Cerebellar nuclear complex (tissue), 1 donor: ENCODE data around the gene SPOCK1.

Experiments used
- DNase-seq, 2 experiments: peaks; one replicate each; lab custom pipeline; 2025; lab: John Stamatoyannopoulos, UW

The SPOCK1 gene

DNA sequence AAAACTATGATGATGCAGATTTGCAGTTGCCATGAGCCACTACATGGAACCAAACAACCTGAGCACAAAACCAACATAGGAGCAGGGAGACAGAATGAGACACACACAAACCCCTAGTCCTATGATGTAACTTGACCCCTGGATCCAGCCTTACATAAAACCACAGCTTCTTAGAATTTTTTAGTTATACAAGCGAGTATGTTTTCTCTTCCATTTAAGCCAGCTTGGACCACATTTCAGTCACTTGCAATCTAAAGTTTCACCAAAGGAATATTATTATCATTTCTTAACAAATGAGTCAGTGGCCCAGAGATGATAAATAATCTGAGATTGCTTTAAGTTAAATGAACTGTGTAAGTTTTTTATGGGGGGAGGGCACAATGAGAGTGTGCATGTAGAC lies 6.8 kb downstream of the SPOCK1 start:
- no peak for DNase-seq

DNA sequence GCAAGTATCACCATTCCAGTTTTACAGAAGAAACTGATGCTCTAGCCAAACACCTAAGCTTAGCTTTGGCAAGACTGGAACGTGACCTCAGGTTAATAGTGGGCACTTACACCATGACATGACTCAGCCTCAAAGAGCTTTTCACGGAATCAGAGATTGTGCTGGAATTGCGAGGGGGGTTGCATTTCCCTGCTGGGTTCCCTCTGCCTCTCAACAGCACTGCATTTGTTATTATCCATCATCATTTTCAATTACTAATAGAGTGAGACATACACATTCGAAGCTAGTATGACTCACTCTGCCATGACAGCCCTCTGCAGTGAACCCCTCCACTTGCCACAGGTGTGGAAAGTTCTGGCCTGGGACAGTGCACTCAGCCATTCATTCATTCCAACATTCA lies 8.0 kb downstream of the SPOCK1 start:
- DNase-seq: no peak

DNA sequence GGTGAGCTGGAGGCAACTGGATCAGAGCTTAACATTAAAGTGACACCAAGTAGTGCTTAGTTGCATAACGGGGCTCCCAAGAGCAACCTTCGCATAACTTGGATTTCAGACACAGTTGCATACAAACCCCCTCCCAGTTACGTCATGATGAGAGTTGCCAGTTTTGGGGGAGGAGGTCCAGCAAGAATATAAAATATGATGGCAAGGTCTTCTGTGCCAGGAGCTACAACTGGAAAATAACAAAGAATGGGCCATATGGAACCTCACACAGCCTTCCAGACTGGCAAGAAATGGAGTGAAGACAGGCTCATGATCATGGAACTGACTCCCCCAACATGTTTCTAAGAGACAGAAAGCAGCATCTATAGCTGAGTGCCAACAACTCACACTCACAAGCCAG lies 8.5 kb downstream of the SPOCK1 start:
- DNase-seq: no peak

DNA sequence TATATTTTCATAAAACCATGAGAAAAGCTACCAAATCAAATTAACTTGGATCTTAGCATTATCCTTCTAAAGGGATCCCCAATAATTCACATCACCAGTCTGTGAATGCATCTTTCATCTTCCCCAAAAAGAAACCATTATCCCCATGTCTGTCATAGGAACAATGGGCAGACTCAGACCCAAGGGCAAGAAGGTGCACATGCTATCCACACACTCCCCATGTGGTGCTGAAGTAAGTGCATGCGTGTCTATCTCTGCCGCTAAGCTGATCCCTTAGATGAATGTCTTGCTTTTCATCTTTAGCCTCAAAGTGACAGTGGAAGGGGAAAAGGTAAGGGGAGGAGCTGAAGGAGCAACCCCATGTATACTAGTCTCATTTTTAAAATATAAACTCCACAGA lies 10.2 kb downstream of the SPOCK1 start:
- no peak for DNase-seq

DNA sequence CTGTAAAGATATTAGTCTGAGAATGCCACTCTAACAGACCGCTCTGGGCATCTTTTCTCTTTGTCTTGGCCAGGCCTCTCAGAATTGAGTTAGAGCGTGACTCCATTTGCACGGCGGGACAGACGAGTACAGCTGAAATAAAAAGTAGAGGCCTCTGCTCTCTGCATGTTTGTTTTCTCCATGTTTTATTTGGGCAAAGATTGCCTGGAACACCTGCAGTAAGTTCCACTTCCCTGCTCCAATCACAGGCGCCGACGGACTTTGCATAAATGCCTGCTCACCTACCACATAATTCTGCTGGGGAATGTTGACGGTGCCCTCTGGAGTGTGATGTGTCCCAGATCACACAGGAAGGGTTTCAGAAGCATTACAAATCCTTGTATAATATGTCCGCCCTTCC lies 10.6 kb downstream of the SPOCK1 start:
- DNase-seq: no peak

DNA sequence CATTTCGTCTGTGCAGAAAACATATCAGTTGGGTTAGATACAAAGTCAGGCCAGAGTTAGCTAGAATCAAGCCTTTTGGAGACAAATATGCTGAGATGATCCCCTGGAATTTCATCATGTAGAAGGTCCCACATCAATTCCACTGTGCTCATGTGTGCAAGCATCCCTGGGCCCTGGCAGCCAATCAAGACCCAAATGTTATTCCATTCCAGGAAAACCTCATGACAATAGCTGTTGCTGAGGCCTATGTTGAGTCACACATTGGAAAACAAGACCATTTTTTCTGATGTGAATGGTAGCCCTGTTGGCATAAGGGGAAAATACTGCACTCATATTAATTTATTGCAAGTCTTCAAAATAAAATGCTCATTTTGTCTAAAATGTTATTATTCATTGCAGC lies 11.5 kb downstream of the SPOCK1 start:
- DNase-seq: no peak

DNA sequence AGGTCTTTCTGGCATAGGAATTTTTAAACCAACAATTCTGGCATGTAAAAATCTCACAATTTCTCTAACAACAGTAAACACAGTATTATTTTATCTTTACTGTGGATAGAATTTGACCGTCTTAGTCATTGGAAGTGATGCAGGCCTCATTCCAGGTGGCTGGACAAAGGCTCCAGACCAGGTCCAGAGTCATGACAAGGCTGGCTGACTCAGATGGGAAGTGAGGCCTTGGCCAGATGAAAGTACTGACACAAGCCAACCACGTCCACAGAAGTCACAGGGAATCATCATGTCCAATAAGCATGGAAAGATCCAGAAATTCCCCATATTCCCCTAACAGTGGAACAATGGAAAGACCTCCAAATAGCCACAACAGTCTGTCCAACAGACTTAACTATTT lies 12.4 kb downstream of the SPOCK1 start:
- DNase-seq: no peak

DNA sequence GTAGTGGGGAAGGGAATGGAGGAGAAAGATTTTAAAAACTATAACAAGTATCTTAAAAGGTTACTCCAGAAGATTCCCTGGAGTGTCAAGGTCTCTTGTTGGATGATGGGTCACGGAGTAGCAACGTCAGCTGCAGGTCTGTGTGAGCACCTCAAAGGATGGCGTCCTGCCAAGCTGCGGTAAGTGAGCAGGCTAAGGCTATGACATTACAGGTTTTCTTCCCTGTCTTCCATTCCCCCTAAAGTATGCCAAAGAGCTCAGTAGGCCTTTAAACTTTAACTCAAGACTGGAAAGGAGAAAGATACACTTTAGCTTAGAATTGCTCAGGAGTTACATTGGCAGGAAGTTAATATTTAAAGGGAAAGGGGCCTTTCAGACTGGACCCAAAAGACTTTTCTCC lies 17.5 kb downstream of the SPOCK1 start:
- no peak for DNase-seq

DNA sequence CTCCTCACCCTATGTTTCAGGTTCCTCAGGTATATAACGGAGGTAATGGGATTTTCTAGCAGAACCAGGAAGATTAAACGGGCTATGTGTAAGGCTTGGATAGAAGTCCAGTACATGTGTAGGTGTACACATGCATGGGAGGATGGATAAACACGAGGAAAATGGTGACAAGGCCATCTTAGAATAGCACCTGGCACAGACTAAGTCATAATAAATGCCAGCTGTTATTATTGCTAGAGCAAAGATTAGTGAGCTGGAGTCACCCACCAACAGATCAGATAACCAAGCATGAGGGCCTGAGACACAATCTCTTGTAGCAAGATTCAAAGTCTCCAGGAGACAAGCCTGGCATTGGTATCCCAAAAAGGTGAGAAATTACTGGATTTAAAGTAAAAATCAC lies 21.1 kb downstream of the SPOCK1 start:
- DNase-seq: no peak

DNA sequence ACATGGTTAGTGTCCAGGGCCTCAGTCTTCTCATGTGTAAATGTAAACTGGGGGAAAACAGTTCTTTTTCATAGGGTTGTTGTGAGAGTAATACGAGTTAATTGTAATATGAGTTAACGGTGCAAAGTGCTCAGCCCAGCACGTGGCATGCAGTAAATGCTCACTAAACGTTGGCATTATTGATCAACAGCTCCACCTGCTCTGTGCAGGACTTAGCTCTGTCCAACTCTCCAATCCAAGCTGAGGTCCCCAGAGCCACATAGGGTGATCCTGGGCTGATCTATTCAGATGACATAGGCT lies 28.3 kb downstream of the SPOCK1 start:
- no peak for DNase-seq

DNA sequence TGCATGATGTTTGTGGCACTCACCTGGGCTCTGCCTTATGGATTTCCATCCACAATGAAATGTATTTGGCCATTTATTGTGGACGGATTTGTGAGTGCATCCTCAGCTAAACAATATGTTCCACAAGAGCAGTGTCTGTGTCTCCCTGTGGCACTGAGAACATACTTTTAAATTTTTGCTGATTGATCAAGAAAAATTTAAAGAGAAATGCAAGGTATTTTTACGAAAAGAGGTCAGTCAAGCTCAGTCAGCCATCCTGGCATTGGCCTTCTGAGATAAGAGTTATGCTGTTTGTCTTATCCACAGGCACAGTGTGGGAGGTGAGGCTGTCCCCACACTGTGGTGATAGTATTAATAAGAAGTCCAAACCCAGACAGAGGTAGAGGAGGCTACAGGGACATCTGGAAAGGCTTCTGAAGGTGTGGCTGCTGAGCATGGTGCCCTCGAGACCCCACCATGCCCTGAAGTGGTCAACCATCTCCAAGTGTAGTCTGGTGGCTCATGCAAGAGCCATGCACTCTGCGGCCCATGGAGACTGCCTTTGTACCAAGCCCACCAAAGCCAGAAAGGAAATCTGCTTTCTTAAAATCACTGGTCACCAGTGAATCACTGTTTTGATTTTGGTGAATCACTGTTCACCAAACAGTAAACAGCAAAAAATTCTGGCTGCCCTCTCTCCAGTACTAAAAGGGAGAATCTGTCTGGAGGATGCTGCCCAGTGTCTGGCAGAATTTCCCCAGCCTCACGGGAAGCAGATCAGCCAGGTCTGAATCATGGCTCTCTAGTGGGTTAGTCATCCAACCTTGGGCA lies 28.8 kb downstream of the SPOCK1 start:
- no peak for DNase-seq

DNA sequence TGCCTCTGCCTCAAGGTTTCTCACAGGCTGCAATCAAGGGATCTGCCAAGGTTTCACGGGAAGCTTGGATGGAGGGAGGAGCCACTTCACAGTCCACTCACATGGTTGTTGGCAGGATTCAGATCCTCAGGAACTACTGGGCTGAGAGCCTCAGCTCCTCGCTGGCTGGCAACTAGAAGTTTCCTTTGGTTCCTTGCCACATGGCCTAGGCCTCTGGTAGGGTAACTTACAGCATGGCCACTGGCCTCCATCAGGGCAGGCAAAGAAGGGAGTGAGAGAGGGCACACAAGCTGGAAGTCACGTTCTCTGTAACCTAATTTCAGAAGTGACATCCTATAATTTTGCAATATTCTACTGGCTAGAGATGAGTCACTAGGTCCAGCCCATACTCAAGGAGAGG lies 32.2 kb downstream of the SPOCK1 start:
- DNase-seq: no peak

DNA sequence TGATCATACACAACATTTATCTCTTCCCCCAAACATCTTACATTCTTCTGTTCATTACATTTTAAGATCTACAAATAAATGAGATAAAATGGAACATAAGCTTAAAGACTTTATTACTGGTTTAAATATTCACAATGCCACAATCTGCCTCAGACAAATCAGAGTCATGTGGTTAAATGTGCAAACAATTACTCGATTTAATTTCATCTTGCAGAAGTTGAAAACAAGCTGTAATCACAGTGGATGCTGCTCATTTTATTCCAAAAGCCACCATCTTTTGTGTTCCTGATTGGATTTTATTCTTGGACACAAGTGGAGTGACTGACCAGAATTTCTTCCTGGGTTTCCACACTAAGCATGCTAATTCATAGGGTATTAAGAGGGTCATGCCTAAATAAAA lies 33.2 kb downstream of the SPOCK1 start:
- DNase-seq: no peak

DNA sequence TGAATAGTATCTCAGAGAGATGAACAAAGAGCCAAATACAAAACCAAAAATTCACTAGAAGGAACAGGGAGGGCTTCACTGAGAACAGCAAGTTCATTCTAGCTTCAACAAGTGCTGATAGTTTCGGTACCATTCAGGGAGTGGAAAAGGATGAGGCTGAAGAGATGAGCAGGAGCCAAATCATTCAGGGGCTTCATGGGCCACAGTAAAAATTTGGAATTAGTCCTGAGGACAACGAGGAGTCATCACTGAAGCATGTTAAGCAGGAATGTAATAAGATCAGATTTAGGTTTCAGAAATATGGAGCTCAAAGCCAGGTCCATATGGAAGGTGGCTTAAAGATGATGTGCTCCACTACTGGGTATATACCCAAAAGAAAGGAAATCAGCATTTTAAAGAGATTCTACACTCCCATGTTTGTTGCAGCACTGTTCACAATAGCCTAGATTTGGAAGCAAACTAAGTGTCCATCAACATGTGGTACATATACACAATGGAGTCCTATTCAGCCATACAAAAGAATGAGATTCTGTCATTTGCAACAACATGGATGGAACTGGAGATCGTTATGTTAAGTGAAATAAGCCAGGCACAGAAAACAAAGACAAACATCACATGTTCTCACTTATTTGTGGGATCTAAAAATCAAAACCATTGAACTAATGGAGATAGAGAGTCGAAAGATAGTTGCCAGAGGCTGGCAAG lies 36.2 kb downstream of the SPOCK1 start:
- DNase-seq: no peak

DNA sequence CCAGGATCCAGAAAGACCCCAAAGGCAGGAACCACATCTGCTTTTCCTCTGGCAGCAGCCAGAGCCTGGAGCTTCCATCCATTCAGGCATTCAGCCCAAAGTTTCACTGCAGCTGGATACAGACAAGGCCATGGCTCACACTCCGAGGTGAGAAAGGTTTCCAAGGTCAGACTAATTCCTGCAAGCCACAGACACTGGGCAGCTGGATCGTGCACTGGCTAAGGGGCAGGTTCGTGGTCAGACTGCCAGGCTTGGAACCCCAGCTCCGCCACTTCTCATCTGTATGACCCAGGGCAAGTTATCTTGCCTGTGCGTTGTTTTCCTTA lies 36.9 kb downstream of the SPOCK1 start:
- no peak for DNase-seq

DNA sequence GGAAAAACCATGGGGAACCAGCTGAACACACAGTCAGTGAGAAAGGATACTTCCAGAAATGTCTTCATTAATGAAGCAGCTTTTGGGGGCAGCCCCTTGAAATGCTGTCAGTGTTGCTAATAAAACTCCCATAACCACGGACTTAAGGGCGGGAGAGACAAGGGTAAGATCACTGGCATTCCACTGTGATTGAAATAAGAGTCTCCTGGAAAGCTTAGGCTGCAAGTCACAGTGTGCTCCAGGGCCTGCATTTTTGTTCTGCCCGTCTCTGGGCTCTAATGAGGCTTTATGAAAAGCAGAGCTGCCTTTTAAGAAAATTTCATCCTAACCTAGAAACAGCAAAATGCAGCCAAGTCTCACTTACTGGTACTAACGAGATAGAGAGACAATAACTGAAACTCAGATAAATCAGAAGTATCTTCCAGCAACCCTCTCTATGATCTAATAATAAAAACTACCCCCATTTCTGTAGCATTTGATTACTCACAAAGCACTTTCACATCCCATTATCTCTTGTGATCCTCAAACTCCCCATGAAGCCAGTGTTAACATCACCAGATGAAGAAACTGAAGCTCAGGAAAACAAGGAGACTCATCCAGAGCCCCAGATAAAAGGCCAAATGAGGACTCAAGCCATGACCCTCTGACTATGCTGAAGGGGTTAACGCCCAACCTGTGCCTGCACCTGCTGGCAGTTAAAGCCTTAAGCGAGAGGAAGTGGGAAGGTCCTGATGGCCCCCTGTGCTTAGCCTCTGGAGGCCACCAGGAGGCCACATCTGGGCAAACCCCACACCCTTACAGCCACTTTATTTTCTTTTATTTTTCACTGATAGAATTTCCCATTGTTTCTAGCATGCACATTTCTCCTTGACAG lies 37.5 kb downstream of the SPOCK1 start:
- DNase-seq: no peak

DNA sequence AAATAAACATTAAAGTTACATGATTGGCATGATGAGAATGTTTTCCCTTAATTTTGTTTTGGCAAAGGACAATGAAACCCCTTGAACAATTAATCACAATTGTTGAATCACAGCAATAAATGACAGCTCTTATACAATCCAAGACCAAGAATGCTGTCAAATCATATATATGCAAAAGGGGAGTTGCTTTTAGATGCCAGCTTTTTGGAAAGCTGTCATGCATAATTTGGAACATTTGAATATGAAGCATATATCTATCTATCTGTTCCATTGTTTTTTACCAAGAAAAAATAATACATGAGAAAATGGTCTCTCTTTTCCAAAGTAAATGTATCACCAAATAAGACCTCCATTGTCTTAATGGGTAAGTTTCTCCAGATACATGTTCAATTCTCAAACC lies 44.5 kb downstream of the SPOCK1 start:
- DNase-seq: no peak

DNA sequence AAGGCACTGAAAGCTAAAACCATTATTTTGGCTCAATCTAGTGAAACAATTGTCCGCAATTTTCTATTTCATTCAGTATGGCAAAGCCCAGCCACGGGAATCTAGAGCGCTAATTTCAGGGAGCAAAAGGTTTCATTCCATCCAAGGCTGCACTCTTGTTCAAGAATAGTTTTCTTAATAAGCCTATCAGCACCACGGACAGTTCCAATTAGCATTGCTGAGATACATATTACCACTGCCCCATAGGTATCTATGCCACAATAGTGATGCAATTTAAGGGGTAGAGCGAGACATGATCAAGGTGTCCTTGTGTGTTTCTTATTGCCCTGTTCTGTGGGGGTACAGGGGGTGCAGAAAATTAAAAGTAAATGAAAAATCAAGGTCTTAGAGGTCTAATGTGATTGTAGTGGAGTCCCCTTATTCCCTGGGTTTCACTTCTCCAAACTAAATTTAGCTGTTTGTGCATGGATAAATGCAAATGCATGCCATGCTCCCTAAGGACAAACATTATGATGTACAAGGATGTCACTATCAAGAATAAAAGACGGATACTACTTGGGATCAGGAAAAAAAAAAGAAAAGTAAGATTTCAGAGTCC lies 45.5 kb downstream of the SPOCK1 start:
- DNase-seq: no peak

DNA sequence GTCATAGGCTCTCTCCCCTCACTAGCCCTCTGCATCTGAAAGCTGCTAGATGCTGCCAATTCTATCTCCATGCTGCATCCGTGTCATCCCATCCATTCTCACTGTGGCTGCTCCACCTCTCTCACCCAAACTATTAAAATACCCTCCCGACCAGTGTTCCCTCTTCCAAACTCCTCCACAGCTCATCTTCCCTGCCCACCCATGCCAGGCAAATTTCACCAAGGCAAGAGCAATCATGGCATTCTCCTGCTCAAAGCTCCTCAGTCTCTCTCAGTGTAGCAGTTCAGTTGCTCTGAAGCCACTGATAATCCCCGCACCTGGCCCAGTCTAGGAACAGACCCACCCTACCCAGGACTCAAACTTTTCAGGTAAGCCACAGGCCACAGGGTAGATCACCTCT lies 48.4 kb downstream of the SPOCK1 start:
- DNase-seq: no peak

DNA sequence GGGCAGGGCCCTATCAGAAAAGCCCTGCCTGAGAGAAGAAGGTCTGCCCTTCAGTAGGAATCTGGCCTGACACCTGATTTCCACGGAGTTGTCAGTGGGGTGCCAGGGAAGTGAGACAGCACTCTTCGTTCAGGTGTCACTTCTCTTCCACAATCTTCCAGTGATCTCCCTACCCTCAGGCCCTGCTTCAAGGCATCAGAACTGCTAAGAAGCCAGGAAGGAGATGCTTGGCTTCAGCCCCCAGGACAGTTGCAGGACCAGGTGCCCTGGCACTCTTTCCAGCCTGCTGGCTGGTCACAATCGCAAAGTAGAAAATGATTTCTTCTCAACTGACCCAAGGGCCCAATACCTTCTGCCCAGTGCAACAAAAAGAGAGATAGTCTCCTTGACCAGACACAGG lies 50.3 kb downstream of the SPOCK1 start:
- DNase-seq: no peak

DNA sequence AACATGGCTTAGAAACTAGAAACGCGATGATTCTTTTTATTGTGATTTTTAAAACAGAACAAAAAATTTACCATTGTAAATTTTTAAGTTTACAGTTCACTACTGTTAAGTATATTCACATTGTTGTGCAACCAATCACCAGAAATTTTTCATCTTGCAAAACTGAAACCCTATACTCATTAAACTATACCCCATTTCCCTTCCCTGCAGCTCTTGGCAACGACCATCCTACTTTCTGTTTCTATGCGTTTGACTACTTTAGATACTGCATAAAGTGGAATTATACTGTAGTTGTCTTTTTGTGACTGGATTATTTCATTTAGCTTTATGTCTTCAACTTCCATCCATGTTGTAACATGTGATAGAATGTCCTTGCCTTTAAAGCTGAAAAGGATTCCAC lies 52.5 kb downstream of the SPOCK1 start:
- no peak for DNase-seq

DNA sequence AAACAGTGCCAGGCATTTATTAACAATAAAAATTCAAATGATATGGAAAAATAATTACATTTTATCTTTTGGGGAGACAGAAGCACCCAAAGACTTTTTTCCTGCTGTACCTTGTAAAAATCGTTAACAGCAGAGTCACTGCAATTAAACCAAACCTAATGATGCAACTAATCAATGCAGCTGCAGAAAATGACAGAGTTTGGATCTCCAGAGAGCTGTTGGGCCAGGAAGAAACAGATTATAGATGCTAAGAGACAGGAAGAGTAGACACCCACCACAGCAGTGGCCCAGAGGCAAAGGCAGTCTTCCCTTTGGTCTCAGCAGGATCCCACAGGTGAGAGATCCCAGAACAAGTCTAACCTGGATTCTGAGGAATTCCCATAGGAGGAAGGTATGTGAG lies 53.0 kb downstream of the SPOCK1 start:
- DNase-seq: no peak

DNA sequence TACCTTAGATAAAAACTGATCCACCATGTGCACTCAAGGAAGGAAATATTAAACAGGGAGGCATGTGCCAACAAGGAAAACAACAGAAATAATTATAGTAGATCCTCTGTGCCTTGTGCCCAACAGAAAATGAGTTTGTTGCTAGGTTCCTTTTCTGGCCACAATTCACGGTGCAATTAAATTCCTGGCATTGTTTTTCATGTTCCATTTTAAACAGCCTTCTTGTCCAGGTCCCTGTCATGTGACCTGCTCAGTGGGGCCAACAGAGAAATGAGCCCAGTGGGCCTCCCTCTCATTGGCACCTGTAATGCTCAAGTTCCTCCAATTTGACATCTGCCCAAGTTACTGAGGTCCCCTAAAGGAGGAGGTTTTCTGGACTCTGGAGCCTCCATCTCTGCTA lies 56.5 kb downstream of the SPOCK1 start:
- peak in 1 of 2 experiments; percentile 31 for DNase-seq
